Frontal cortex (tissue), 4 donors: ENCODE measurements around the gene AP1G2. TPM values are rescaled to one million over a fixed set of nuclear protein-coding genes. Genes with fewer than 3 reads are reported as not detected.
A peak's percentile ranks its signal among the peaks of the same experiment; 100 is the strongest.

Experiments
- DNase-seq, 2 donors: peaks; one replicate each; pipeline ENCODE4 v3.0.0; 2012; ENCODE audit warnings: low spot score in 2 of 2
- FAIRE-seq: peaks from 2 replicates; lab custom pipeline; 2012; peaks lifted over from hg19 to GRCh38; lab: Jason Lieb, UNC
- total RNA-seq: library from RNA; depleted of rRNA; stranded (reverse); fragments of >200 nt; gene quantifications from one replicate; pipeline ENCODE4 v1.2.3, GENCODE V29; 2014
- donor health status: control.
- donor health status: control.
- donor health status: control.

The AP1G2 gene
- total RNA-seq, 1 donor from 2014 or later, result 12.6 TPM

DNA sequence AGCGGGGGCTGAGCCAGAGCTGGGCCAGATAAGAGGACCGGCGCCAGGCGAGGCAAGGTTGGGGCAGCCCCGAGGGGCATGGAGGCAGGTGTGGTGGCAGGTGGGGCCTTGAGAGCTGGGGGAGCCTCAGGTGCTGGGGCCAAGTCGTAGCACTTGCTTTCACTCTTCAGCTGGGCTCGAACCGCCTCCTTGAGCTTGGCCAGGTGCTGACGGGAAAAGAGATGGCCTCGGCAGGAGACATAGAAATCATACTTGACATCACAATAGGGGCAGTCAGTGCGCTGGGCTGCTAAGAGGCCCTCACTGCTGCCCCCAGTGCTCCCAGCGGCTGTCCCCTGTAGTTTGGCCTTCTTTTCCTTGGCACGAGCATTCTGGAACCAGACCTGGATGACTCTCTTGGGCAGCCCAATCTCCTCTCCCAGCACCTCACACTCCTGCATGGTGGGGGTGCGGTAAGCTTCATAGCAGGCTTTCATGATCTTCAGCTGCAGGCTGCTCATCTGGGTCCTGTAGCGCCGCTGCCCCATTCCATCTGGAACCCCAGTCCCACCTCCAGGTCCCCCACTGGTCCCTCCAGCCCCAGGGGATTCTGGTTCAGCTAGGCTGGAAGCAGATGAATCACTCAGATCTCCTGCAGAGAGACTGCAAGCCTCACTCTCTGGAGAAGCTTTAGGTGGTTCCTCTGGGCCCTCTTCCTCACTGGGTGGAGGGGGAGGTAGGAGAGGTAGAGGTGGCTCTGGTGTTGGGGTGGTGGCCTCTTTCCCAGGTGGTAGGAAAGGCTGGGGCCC, 44.2 kb downstream of the AP1G2 start:
- no peak for FAIRE-seq
- no peak for DNase-seq

DNA sequence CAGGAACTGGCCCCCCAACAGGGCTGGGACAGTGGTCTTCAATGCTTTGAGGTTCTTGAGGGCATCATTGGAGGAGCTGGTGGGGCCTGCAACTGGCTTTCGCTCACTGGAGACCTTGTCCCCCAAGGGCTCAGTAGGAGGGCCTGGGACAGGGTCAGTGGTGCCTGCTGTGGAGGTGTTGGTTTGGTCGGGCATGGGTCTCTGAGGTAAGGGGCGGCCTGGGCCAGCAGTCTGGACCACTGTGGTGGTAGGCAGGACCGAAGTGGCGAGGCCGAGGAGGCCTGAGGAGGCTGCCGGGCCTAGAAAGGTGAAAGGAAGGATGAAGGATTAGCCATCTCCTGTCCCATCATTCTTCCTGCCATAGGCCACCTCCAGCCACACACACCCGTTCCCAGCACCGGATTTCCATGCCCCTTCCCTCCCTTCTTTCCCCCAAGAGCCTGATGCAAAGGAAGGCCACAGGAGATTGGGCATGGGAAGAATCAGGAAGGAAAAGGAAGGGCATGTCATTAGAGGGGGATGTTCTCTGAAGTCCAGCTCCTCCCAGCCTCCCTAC, 44.9 kb downstream of the AP1G2 start:
- DNase-seq (no peak), FAIRE-seq (no peak)

DNA sequence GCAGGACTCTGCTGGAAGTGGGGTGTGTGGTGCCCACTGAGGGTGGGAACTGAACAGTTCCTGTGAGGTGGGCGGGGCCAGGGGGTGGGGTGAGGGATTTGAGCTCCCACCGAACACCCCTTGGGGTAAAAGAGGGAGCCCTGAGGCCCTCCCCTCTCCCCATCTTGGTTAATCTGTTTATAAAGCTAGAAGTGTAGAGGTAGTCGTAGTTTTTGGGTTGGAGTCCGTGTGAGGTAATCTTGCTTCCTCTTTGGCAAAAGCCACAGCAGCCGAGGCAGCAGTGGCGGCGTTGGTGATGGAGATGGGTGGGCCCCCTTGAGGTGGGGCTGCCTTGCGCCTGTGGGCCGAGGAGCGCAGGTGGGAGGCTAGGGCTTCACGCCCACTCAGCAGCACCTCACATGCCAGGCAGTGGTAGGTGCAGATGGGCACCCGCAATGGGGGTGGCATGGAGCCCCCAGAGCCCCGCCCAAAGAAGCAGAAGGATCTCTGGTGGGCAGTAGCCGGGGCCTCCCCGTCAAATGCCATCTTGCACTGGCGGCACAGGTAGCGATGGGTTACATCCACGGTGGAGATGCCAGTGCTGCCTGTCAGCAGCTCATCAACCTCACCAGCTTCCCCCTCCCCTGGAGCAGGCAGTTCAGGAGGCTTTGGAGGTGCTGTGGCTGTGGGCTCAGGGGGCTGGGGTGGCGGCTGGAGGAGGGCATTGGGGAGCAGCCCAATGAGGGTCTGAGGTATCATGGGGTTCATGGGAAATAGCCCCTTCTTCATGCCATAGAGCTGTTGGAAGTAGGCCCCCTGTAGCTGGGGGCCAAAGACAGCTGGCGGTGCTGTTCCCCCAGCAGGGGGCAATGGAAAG, 45.6 kb downstream of the AP1G2 start:
- no peak for DNase-seq
- no peak for FAIRE-seq

DNA sequence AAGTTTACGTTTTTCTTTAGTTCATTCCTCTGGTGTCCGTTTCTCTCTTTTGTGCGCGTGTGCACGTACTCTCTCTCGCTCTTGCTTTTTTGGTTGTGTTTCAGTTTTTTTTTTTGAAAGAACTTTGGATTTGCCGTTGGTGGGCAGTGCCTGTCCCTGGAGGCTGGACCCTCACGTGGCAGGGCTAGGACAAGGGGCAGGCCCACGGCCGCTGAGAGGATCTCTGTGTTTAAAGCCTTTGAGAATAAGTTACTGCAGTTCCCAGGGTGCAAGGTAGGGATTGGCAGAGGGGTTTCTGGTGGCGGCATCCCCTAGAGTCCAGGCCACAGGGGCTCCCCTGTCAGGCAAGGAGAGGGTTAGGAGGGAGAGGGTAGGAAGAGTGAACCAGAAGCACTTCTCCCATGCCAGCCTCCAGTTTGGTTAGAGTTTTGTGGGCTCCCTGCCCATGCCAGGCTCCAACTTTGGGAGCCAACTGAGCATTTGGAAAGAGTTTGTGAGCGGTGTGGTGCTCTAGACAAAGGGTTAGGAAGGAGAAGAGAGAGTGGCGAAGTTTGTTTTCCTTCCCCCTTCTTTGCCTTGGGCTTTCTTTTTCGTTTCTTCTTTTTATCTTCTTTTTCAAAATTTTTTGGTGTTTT, 46.6 kb downstream of the AP1G2 start:
- FAIRE-seq (no peak), DNase-seq (no peak)

DNA sequence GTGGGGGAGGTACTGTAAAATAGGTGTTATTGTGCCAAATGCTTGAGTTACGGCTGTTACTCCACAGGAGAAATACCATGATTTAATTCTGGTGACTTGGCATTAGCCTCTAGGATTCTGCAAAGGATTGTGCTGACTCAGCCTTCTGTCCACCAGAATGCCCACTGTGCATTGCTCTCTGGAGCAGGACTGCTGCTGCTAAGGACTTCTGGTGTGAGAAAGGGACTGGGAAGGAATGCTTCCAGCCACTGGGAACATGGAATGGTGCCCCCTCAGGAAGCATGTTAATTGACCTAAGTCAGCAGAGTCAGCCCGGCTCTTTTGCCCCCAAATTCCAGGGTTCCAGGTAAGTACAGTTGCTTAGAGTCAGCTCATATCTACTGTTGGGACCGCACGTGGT, 48.9 kb downstream of the AP1G2 start:
- no peak for DNase-seq

DNA sequence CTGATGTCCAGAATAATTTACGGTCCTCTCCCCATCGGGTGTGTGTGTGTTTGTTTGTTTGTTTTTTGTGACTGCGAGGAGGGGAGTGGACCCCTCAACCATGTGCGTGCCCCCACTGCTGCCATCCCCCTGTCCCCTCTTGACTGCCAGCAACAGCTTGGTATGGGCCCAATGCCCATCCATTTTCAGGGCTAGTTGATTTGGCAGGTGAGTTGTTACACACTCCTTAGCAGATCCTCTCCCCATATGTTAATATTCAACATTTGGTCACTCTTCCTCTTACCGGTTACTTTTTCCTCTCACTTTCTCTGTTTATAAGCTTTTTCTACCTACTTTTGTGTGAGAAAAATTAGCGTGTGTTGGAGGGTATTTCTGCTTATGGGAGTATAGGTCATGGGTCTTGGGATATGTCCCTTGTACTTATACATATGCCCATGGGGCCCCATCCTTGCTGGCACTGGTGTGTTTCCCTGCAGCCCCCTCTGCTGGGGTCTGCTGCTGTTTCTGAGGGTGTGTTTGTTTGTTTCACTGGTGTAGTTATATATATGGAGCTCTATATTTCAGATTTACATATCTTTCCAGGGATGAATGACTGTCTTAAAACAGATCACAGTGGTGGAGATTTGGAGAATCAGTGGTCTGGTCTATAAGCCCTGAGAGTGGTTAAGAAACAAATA, 49.8 kb downstream of the AP1G2 start:
- FAIRE-seq (no peak), DNase-seq (no peak)

More for the DNA sequence above, 48.9 kb downstream of the AP1G2 start:
- FAIRE-seq, result no peak

DNA sequence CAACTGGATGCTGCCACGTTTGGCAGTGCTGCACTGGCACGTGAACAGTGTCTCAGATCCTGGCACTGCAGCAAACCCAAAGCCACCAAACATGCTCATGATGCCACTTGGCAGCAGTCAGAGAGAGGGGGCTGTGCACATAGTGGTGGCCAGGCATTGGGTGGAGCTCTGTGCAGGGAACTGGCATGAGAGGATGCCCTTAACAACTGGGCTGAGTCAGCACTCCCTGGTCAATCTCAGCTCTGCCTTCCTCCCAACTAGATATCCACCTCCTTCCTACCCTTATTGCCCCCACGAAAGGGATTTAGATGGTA, 53.0 kb downstream of the AP1G2 start:
- DNase-seq (no peak), FAIRE-seq (no peak)

DNA sequence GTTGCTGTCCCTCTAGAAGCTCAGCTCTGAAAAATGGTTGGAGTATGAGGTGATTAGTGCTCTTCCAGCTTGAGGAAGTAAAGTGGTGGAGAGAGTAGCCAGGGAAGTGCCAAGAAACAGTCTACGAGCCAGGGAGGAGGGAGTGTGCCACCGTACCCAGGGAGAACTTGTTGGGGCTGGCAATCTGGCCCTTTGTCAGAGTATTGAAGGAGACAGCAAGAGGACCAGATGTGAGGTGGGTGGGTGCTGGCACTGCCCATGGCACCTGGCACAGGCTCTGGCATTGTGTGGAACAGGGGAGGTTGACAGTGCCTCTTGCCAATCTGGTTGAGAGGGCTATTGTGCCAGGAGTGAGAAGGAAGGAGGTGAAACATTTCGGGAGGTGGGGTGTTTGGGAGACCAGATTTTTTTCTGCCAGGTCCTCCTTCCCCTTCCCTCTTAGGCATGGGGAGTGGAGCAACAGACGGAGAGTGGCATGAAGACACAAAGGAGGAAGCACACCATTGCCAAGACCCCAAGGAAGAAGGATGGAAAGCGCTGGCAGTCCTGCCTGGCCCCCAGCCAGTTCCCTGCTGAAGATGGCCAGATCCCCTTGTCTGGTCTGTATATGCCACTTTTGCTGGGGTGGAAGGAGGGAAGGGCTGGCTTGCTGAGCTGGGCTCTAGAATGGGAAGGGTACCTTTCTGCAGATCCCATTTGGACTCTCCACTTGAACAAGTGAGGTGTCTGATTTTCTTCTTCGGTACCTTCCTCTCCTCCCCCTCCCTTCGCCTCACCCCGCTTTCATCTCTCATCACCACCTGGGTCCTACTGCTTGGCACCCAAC, 53.6 kb downstream of the AP1G2 start:
- FAIRE-seq (no peak), DNase-seq (no peak)

DNA sequence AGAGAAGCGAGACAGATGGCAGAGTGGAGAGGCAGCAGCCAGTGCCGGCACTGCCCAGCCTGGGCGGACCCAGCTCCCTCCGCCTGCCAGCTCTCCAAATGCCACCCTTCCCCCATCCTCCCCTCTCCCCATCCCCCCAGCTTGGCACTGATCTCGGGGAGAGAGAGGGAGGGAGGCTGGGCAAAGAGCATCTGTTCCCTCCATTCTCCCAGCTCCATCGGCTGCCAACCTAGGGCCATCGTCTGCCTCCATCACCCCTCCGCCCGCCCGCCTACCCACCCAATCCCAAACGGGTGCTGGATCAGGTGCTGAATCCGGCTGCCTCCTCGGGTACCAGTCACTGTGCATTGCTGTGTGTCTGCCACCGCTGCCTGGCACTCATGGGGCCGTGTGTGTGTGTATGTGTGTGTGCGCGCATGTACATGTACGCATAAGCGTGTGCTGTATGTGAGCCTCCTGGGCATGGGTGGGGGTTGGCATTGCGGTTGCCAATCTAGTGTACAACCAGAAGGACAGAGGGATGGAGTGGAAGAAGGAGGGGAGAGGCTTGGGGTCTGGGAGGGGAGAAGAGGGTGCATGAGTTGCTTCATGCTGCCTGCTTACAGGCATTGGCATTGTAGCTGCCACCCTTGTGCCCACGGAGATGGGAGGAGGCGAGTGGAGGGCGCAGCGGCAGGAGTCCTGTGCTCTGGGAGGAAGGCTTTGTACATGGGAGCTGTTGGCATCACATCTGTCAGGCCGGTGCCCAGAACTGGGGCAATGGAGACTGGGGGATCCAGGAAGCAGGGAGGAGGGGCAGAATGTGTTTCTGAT, 54.4 kb downstream of the AP1G2 start:
- DNase-seq, result peak; percentile 64 to 69
- no peak for FAIRE-seq

DNA sequence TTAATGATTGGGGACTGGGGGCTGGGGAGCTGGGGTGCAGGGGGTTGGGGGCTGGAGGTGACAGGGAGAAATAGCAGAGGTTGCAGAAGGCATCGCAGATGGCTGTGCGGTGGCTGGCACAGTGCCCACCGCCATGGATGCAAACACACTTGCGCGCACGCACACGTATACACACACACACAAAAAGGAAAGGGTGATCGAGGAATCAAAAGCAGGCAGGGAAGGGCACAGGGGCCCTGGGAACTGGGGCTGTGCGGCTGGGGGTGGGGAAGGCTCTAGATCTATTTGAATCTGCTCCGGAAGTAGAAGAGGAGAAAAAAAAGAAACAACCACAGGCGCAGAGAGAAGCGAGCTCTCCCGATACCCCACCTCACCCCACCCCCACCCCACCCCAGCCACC, 55.4 kb downstream of the AP1G2 start:
- no peak for DNase-seq
- FAIRE-seq, result no peak

Other genes starting within 250 kb of the AP1G2 start
- gene PABPN1, start 246.3 kb downstream of the AP1G2 start, total RNA-seq, result 70.1 TPM
- 154 TPM for gene SLC22A17, start 214.9 kb downstream of the AP1G2 start, total RNA-seq
- gene EFS, start 202.6 kb downstream of the AP1G2 start, total RNA-seq, result 6.9 TPM
- gene IL25, start 195.0 kb downstream of the AP1G2 start, total RNA-seq, result not detected
- 1.6 TPM for gene CMTM5, start 190.7 kb downstream of the AP1G2 start, total RNA-seq
- not detected for gene MYH6, start 159.5 kb downstream of the AP1G2 start, total RNA-seq
- 0.41 TPM for gene MYH7, start 132.1 kb downstream of the AP1G2 start, total RNA-seq
- gene NGDN, start 98.1 kb downstream of the AP1G2 start, total RNA-seq, result 44.4 TPM
- 1.2 TPM for gene ZFHX2, start 16.0 kb downstream of the AP1G2 start, total RNA-seq
- gene THTPA, start 11.5 kb downstream of the AP1G2 start, total RNA-seq, result 23.6 TPM
- 32.2 TPM for gene JPH4, start 11.0 kb upstream of the AP1G2 start, total RNA-seq
- 0.41 TPM for gene DHRS2, start 68.6 kb upstream of the AP1G2 start, total RNA-seq